T-helper 1 cell treated with Interleukin-12 subunit alpha and Interleukin-12 subunit beta and Interleukin-4 antibody, amounts not matched to agents 30 μg/mL and 1 μg/mL, for 36 hours (primary cell): Measurements from ENCODE around the gene KLHL25.

Experiments used
- H3K27ac Mint-ChIP-seq: one replicate; pipeline ENCODE4 v1.8.0; 2021; ENCODE audit warnings: mild to moderate bottlenecking, mixed read lengths
- H3K27me3 Mint-ChIP-seq: one replicate; pipeline ENCODE4 v1.8.0; 2021; ENCODE audit warnings: low read depth, mixed read lengths
- H3K36me3 Mint-ChIP-seq: one replicate; pipeline ENCODE4 v1.8.0; 2021; ENCODE audit warnings: low read depth, mixed read lengths
- H3K4me1 Mint-ChIP-seq: one replicate; pipeline ENCODE4 v1.8.0; 2021; ENCODE audit warnings: low read depth, mixed read lengths
- H3K4me3 Mint-ChIP-seq: one replicate; pipeline ENCODE4 v1.8.0; 2021; ENCODE audit warnings: mild to moderate bottlenecking, moderate library complexity, mixed read lengths
- H3K9me3 Mint-ChIP-seq: one replicate; pipeline ENCODE4 v1.8.0; 2021; ENCODE audit warnings: mixed read lengths

KLHL25 gene

DNA sequence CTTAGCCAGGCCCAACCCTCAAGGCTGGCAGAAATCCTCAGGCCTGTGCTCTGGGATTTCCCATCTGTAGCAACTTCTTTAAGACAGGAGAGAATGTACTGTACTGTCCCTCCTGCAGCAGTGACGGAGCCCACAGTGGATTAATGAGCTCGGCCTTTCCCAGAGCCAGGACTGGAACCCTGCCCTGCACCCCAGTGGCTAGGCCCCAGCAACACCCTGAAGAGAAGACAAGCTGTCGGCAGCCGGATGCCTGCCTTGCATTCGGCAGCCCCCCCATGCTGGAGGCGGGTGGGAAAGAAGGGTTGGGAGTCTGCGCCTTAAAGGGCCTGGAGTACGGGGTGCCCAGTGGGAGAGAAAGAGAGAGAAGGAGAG lies 32.0 kb downstream of the KLHL25 start:
- no peak overlapping the region for H3K4me3 Mint-ChIP-seq
- H3K9me3 Mint-ChIP-seq, result no peaks in the 10 kb centered on the region
- no peak overlapping the region for H3K27ac Mint-ChIP-seq

GRCh38 chr15:85762039-85762755 lies 32.5 kb downstream of the KLHL25 start:
- Mint-ChIP-seq H3K27ac (no peak overlapping the region), H3K36me3 (no peaks in the 10 kb centered on the region), H3K27me3 (no peaks in the 10 kb centered on the region), H3K4me1 (no peaks in the 10 kb centered on the region), H3K9me3 (no peaks in the 10 kb centered on the region), H3K4me3 (no peak overlapping the region)

More for the DNA sequence above, 32.0 kb downstream of the KLHL25 start:
- Mint-ChIP-seq H3K36me3 (no peaks in the 10 kb centered on the region), H3K27me3 (no peaks in the 10 kb centered on the region), H3K4me1 (no peaks in the 10 kb centered on the region)

DNA sequence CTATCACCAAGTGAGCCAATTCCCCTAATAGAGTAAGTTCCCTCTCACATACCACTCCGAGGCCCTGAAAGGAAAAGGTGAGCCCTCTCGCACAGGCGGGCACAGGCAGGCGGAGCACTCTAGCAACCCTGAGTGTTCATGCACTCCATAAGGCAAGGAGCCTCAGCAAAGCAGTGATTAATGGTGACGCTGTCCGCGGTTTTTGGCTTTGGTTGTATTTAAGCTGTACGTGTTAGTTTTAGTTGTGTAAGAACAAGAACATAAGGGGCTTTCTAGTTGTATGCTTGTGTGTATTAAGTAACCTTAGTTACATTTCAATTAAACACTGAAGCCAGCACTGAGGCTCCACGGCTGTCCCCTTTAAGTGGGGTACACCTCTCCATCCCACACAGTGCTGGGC lies 33.1 kb downstream of the KLHL25 start:
- no peaks in the 10 kb centered on the region for H3K36me3 Mint-ChIP-seq
- no peak overlapping the region for H3K4me3 Mint-ChIP-seq
- H3K27me3 Mint-ChIP-seq, result no peaks in the 10 kb centered on the region
- H3K27ac Mint-ChIP-seq, result no peak overlapping the region
- H3K4me1 Mint-ChIP-seq, result no peaks in the 10 kb centered on the region
- H3K9me3 Mint-ChIP-seq, result no peaks in the 10 kb centered on the region

DNA sequence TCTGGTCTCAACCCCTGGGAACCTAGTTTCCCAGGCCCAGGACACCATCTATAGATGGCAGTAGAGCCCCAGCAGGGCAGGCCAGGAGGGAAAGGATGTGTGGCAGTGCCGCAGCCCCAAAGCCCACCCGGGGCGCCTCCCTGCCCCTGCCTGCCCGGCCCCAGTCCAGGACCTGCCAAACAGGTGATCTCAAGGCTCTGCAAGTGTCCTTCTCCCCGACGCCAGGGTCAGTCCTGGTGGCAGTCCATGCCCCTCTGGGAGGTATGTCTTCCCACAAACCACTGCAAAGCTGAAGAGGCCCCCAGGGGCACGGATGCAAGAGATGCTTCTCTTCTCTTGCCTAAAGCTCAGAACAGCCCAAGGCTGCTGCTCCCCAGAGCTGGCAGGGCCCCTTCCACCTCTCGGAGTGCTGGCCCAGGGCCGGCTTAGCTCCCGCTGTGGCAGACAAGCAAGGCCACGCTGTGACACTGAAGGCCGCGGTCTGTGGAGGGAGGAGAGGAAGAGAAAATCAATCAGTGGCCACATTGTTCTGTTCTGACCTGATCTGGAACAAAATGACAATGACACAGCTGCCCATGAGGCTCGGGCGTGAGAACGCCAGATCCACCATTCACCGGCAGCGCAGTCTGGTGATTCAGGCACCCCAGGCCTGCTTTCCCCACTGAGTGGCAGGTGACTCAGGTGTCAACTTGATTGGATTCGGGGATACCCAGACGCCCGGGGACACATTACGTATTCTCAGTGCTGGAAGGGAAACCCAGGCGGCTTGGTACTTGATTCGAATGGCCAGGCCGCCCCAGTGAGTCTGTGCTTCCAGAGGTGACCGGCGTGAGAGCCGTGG lies 34.0 kb downstream of the KLHL25 start:
- H3K27ac Mint-ChIP-seq, result no peak overlapping the region
- H3K9me3 Mint-ChIP-seq, result no peaks in the 10 kb centered on the region
- H3K27me3 Mint-ChIP-seq, result no peaks in the 10 kb centered on the region
- H3K4me3 Mint-ChIP-seq, result no peak overlapping the region
- H3K4me1 Mint-ChIP-seq, result no peaks in the 10 kb centered on the region
- H3K36me3 Mint-ChIP-seq, result no peaks in the 10 kb centered on the region

GRCh38 chr15:85760049-85760448 lies 34.7 kb downstream of the KLHL25 start:
- Mint-ChIP-seq H3K9me3 (no peaks in the 10 kb centered on the region), H3K4me3 (no peak overlapping the region), H3K27ac (no peak overlapping the region), H3K4me1 (no peaks in the 10 kb centered on the region), H3K27me3 (no peaks in the 10 kb centered on the region), H3K36me3 (no peaks in the 10 kb centered on the region)

DNA sequence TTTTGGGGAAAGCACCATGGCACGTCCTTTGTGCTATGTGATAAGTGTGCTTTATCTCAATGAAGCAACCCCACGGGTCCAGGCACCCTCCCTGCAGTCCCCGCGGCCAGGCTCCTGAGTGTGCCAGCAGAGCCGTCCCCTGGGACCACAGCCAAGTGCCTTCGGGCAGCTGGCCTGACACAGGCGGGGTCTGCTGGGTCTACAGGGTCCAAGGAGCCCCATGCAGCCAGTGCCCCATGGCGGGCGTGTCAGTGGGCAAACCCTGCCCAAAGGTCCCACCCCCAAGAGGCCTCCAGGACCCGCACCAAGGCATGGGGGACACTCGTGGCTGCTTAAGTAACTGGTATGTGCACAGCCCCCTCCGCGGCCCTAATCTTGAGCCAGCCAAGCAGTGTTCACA lies 35.3 kb downstream of the KLHL25 start:
- Mint-ChIP-seq H3K4me3 (no peak overlapping the region), H3K27ac (no peak overlapping the region), H3K4me1 (no peaks in the 10 kb centered on the region), H3K36me3 (no peaks in the 10 kb centered on the region), H3K27me3 (no peaks in the 10 kb centered on the region), H3K9me3 (no peaks in the 10 kb centered on the region)

DNA sequence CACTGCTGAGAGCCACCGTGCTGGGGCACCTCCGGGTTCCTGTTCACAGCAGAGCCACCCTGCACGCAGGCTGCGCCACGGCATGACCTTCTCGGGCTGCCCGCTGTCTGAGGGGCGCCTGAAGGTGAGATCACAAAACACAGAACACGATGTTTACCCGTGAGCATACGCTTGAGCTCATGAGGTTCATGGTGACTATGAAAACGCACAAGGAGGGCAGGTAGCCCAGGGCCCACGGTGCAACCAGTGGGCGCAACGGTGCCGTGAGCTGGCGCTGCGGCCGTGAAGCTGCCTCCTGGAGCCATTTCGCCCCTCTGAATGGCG lies 36.1 kb downstream of the KLHL25 start:
- Mint-ChIP-seq H3K9me3 (no peaks in the 10 kb centered on the region), H3K27me3 (no peaks in the 10 kb centered on the region), H3K4me3 (no peak overlapping the region), H3K27ac (no peak overlapping the region), H3K4me1 (no peaks in the 10 kb centered on the region), H3K36me3 (no peaks in the 10 kb centered on the region)

GRCh38 chr15:85757939-85758654 lies 36.6 kb downstream of the KLHL25 start:
- H3K27ac Mint-ChIP-seq, result no peak overlapping the region
- H3K27me3 Mint-ChIP-seq, result no peaks in the 10 kb centered on the region
- H3K9me3 Mint-ChIP-seq, result no peaks in the 10 kb centered on the region
- H3K4me1 Mint-ChIP-seq, result no peaks in the 10 kb centered on the region
- no peak overlapping the region for H3K4me3 Mint-ChIP-seq
- no peaks in the 10 kb centered on the region for H3K36me3 Mint-ChIP-seq

- H3K27ac Mint-ChIP-seq, result no peak overlapping the region
These were observed 37.4 kb downstream of the KLHL25 start for GRCh38 chr15:85757073-85757938.

GRCh38 chr15:85756411-85757072 lies 38.2 kb downstream of the KLHL25 start:
- Mint-ChIP-seq H3K36me3 (no peaks in the 10 kb centered on the region), H3K27ac (no peak overlapping the region), H3K4me3 (no peak overlapping the region), H3K9me3 (no peaks in the 10 kb centered on the region), H3K27me3 (no peaks in the 10 kb centered on the region), H3K4me1 (no peaks in the 10 kb centered on the region)

More at GRCh38 chr15:85757073-85757938, 37.4 kb downstream of the KLHL25 start:
- Mint-ChIP-seq H3K27me3 (no peaks in the 10 kb centered on the region), H3K36me3 (no peaks in the 10 kb centered on the region), H3K4me3 (no peak overlapping the region), H3K4me1 (no peaks in the 10 kb centered on the region), H3K9me3 (no peaks in the 10 kb centered on the region)

- Mint-ChIP-seq H3K9me3 (no peaks in the 10 kb centered on the region), H3K4me3 (no peak overlapping the region), H3K27ac (no peak overlapping the region), H3K36me3 (no peaks in the 10 kb centered on the region), H3K4me1 (no peaks in the 10 kb centered on the region), H3K27me3 (no peaks in the 10 kb centered on the region)
These were observed 38.8 kb downstream of the KLHL25 start for GRCh38 chr15:85755942-85756341.

DNA sequence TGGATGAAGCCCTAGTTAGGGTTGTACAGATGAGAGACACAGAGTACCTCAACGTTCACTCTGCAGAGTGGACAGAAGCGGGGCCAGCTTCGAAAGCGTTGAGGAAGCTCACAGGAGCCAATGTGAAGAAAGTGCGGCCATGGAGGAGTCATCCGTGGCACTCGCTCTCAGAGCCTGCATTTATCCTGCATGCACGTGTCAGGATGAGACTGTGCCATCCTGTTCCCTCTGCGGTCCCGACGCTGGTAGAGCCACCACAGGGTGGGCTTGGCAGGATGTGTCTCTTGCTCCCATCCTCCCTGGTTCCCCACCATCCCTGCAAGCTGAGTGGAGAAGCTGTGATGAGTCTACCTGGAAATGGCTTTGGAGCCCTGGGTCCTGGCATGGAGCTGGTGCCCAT lies 39.3 kb downstream of the KLHL25 start:
- Mint-ChIP-seq H3K4me1 (no peaks in the 10 kb centered on the region), H3K27me3 (no peaks in the 10 kb centered on the region), H3K36me3 (no peaks in the 10 kb centered on the region), H3K27ac (no peak overlapping the region), H3K4me3 (no peak overlapping the region), H3K9me3 (no peaks in the 10 kb centered on the region)

DNA sequence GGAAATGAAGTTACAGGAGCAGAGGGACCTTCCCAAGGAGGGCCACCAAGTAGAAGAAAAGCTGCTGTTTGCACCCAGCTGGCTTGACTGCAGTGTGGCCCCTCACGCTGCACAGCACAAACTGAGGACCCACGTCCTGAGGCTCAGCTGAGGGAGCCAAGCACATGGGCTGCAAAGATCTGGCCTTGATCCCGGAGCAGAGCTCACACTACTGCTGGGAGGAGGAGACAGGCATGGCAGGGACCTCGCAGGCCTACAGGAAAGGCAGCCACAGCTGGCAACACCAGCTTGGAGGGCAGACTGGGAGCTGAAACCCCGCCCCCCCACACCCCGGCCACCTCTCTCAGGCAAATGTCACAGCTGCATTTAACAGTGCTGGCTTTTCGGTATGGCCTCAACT lies 39.7 kb downstream of the KLHL25 start:
- H3K36me3 Mint-ChIP-seq, result no peaks in the 10 kb centered on the region
- no peak overlapping the region for H3K4me3 Mint-ChIP-seq
- no peaks in the 10 kb centered on the region for H3K27me3 Mint-ChIP-seq
- no peaks in the 10 kb centered on the region for H3K4me1 Mint-ChIP-seq
- no peak overlapping the region for H3K27ac Mint-ChIP-seq
- no peaks in the 10 kb centered on the region for H3K9me3 Mint-ChIP-seq
